Fibroblast of pulmonary artery (primary cell): ENCODE data around the gene GAN.

Experiments
- DNase-seq: peaks from one replicate; pipeline ENCODE4 v3.0.0-alpha.2; 2010; ENCODE audit warnings: low read depth
- H3K4me3 ChIP-seq: replicated peaks from 2 replicates; pipeline ENCODE4 v1.5.1; 2011; ENCODE audit warnings: low read depth, mild to moderate bottlenecking, control low read depth, low read length, moderate library complexity
- CTCF ChIP-seq: IDR thresholded peaks from 2 replicates; pipeline ENCODE4 v1.5.1; 2011; ENCODE audit warnings: mild to moderate bottlenecking, control low read depth, low read length, inconsistent platforms; ENCODE audit errors: missing control alignments

Gene GAN

GRCh38 chr16:81283044-81283443 lies 31.7 kb upstream of the GAN start:
- TF ChIP-seq CTCF, result no peak

GRCh38 chr16:81284995-81285600 lies 29.7 kb upstream of the GAN start:
- no peak for TF ChIP-seq CTCF
- DNase-seq, result no peak
- no peak overlapping the region for H3K4me3 ChIP-seq

More at GRCh38 chr16:81283044-81283443, 31.7 kb upstream of the GAN start:
- no peak for DNase-seq
- H3K4me3 ChIP-seq, result no peak overlapping the region

- no peak for TF ChIP-seq CTCF
Measured at GRCh38 chr16:81286190-81286589, 28.6 kb upstream of the GAN start.

GRCh38 chr16:81291117-81291516 lies 23.6 kb upstream of the GAN start:
- no peak for TF ChIP-seq CTCF
- DNase-seq, result no peak
- H3K4me3 ChIP-seq, result no peak overlapping the region

More at GRCh38 chr16:81286190-81286589, 28.6 kb upstream of the GAN start:
- DNase-seq, result no peak
- H3K4me3 ChIP-seq, result no peak overlapping the region

- no peak for DNase-seq
- no peak overlapping the region for H3K4me3 ChIP-seq
- TF ChIP-seq CTCF, result no peak
Measured at GRCh38 chr16:81292936-81293335, 21.8 kb upstream of the GAN start.

GRCh38 chr16:81293909-81294802 lies 20.6 kb upstream of the GAN start:
- H3K4me3 ChIP-seq, result no peak overlapping the region
- no peak for TF ChIP-seq CTCF
- DNase-seq, result peak; percentile 33
